ENCODE data around the gene CRB2. TPM values are rescaled to one million over a fixed set of nuclear protein-coding genes. Genes with fewer than 3 reads are reported as not detected.

CRB2 gene
- total and polyA plus RNA-seq, 3 experiments from 2014 or later: 0.05 TPM; not detected in 2

DNA sequence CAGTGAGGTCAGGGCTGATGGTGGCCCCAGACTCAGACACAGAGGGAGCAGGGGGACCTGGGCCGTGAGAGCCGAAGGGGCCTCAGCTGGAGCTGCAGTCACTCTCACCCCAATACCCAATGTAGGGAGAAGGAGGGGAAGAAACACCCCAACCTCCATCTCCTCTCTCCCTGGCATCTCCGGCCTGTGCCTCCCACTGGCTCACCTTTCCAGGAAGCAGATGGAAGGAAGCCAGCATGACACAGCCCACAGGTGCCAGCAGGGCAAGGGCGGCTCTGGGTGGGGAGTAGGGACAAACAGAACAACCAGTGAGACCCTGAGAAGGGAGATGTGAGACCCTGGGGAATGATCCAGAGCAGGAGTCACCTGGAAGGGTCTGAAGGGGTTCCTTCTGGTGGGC is 3.0 kb upstream of the CRB2 start:
- POLR2A ChIA-PET: no interaction called here
- H3K27ac ChIP-seq (ENCODE audit: low read depth, low read length): no peak overlapping the region
- no peaks in the 10 kb centered on the region for H3K36me3 ChIP-seq (ENCODE audit: insufficient read depth, low read length)
- Mint-ChIP-seq H3K4me3 (no peak overlapping the region), H3K4me1 (peaks cover 0 to 3% (median 2%) of the 10 kb centered on the region in 3 donors), H3K27ac (peak overlapping the region in 2 of 8 donors; percentile 37 to 66), H3K36me3 (no peaks in the 10 kb centered on the region), H3K27me3 (peaks cover 8 to 23% of the 10 kb centered on the region in 2 donors), H3K9me3 (no peaks in the 10 kb centered on the region)
- H3K9me3 ChIP-seq (ENCODE audit: low read length): no peaks in the 10 kb centered on the region
- no peak for DNase-seq
- no peak overlapping the region for H3K4me3 ChIP-seq (ENCODE audit: low read length)
- H3K4me1 ChIP-seq (ENCODE audit: insufficient read depth, low read length): peaks cover 6% of the 10 kb centered on the region
- CTCF ChIA-PET: interaction anchor here (1.3 to 1.5 kb wide), 2 partner anchors 9 to 688 kb away, joined by 3 to 5 read pairs; no protein-coding TSS in a partner anchor
- H3K27me3 ChIP-seq (ENCODE audit: insufficient read depth, low read length, poor library complexity, severe bottlenecking): no peaks in the 10 kb centered on the region

DNA sequence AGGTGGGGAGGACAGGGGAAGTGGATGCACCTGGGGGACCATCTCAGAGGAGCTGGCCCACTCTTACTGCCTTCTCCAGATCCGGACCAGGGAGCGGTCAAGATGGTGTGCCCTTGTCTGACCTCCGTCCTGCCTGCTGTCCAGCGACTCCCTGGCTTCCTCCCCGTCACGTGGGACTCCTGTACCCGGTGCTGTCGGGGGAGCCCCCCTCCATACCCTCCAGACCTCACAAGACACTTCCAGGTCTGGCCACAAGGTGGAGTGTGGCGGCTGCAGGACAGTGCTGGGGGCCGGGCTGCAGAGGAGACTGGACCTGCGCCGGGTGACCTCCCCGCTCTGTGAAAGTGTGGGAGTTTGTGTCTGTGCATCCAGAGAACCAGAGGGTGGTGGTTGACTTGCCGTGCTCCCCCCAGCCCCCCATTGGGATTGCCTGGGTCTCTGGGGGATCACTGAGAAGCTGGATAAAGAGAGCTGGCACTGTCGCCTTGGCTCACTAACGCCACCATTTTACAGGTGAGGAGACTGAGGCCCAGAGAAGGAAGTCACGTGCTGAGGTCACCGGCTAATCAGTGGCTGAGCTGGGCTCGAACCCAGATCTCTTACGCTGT is 1.9 kb upstream of the CRB2 start:
- Mint-ChIP-seq H3K36me3 (no peaks in the 10 kb centered on the region), H3K27ac (no peak overlapping the region), H3K4me1 (peaks cover 5 to 10% (median 6%) of the 10 kb centered on the region in 3 donors), H3K4me3 (no peak overlapping the region), H3K9me3 (no peaks in the 10 kb centered on the region), H3K27me3 (peaks cover 8 to 23% of the 10 kb centered on the region in 2 donors)
- no peak overlapping the region for H3K27ac ChIP-seq (ENCODE audit: low read depth, low read length)
- peaks cover 12% of the 10 kb centered on the region for H3K4me1 ChIP-seq (ENCODE audit: insufficient read depth, low read length)
- H3K27me3 ChIP-seq (ENCODE audit: insufficient read depth, low read length, poor library complexity, severe bottlenecking): no peaks in the 10 kb centered on the region
- ChIA-PET CTCF (interaction anchor here (0.8 to 1.7 kb wide), 6 partner anchors 10 to 687 kb away, joined by 3 to 5 read pairs (median 4); no protein-coding TSS in a partner anchor), POLR2A (no interaction called here)
- no peaks in the 10 kb centered on the region for H3K9me3 ChIP-seq (ENCODE audit: low read length)
- peak in 4 of 5 donors; percentile 21 to 57 (median 30) for DNase-seq
- H3K4me3 ChIP-seq (ENCODE audit: low read length): no peak overlapping the region
- H3K36me3 ChIP-seq (ENCODE audit: insufficient read depth, low read length): no peaks in the 10 kb centered on the region

DNA sequence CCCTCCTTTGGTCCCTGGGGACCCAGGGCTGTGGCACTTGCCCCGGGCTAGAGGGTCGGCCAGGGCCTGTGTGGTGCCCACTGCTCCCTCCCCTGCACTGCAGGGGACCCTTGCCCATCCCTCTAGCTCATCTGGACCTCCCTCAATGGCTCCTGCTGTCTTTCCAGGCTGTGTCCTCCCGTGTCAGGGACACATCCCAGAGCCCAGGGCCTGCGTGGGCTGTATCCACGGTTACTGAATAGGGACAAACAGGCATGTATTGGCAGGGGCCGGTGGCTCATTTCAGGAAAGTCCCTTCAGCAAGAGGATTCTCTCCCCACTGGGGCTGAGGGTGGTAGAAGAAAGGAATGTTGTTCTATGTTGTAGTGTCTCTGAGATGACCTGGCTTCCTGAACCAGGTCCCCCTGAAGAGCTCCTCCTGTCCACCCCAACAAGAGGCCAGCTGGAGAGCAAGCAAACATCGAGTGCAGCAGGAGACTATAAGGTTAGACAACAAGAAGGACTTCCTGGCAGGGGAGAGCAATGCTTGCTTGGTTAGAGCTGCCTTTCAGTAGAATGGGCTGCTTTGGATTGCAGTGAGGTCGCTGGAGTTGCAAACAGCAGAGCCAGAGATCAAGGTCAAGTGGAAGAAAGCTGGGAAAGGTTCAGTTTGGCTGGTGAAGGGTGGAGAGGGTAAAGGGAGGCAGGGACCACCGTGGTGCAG is 1.0 kb upstream of the CRB2 start:
- Mint-ChIP-seq H3K36me3 (no peaks in the 10 kb centered on the region), H3K27ac (no peak overlapping the region), H3K4me1 (peaks cover 7 to 18% (median 14%) of the 10 kb centered on the region in 3 donors), H3K27me3 (peaks cover 6 to 23% of the 10 kb centered on the region in 2 donors), H3K4me3 (no peak overlapping the region), H3K9me3 (no peaks in the 10 kb centered on the region)
- no peak for DNase-seq
- ChIA-PET POLR2A (no interaction called here), CTCF (interaction anchor here (0.8 to 1.7 kb wide), 4 partner anchors 15 to 103 kb away, joined by 3 to 5 read pairs (median 4); no protein-coding TSS in a partner anchor)
- Histone ChIP-seq H3K4me3 (ENCODE audit: low read length) (no peak overlapping the region), H3K27ac (ENCODE audit: low read depth, low read length) (no peak overlapping the region), H3K27me3 (ENCODE audit: insufficient read depth, low read length, poor library complexity, severe bottlenecking) (no peaks in the 10 kb centered on the region), H3K4me1 (ENCODE audit: insufficient read depth, low read length) (peaks cover 17% of the 10 kb centered on the region), H3K36me3 (ENCODE audit: insufficient read depth, low read length) (no peaks in the 10 kb centered on the region), H3K9me3 (ENCODE audit: low read length) (no peaks in the 10 kb centered on the region)

DNA sequence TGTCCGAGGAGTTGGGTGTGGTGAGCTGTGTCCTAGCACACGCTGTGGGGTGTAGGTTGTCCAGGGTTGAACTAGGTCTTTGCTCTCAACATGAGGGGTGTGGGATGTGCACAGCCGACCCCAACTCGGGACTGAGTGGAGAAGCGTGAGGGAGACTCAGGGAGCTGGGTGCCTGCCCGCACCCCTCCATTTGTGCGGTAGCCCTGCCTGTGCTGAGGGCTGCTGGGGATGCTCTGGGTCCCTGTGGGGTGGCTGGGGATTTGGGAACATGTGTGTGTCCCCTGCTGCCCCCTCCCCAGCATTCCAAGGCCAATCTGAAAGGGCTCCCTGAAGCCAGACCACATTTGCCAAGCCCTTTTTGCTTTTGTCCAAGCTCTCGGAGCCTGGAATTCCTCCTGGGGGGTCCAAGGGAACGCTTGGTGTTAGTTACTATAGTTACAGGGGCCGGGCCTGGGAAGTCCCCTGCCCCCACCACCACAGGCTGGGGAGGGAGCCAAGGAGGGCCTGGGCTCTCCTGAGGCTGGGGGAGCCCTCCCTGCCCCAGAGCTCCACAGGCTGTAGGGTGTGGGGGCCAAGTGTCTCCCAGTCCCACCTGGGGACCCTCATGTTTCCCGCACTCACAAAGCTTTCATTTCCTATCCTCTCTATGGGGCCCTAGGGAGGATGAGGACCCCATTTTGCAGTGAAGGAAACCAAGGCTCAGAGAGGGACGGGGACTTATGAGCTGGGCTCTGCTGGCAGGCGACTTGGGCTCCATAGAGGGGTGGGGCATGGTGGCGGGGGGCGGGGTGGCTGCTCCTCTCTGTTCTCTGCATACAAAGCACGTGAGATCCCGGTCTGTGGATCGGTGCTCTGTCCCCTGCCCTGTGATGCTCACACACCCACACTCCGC is 1.1 kb downstream of the CRB2 start:
- no peaks in the 10 kb centered on the region for H3K9me3 Mint-ChIP-seq
- H3K27me3 ChIP-seq (ENCODE audit: insufficient read depth, low read length, poor library complexity, severe bottlenecking): no peaks in the 10 kb centered on the region

DNA sequence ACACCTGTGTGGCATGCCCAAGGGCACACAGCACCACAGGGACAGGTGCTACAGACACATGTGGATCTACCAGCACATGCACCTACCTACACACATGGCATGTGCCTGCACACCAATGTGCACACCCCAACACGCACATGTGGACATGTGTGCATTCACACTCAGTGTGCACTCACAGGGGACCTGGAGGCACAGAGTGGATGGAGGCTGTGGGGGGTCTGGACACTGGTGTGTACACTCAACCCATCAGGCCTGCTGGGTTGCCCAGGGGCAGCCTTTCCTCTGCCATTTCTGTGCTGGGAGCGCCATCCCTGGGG is 1.7 kb downstream of the CRB2 start:
- Histone ChIP-seq H3K27ac (ENCODE audit: low read depth, low read length) (no peak overlapping the region), H3K27me3 (ENCODE audit: insufficient read depth, low read length, poor library complexity, severe bottlenecking) (no peaks in the 10 kb centered on the region), H3K4me1 (ENCODE audit: insufficient read depth, low read length) (peaks cover 17% of the 10 kb centered on the region), H3K36me3 (ENCODE audit: insufficient read depth, low read length) (no peaks in the 10 kb centered on the region), H3K4me3 (ENCODE audit: low read length) (no peak overlapping the region), H3K9me3 (ENCODE audit: low read length) (no peaks in the 10 kb centered on the region)
- POLR2A ChIA-PET: no interaction called here
- Mint-ChIP-seq H3K36me3 (no peaks in the 10 kb centered on the region), H3K27me3 (peaks cover 1 to 15% of the 10 kb centered on the region in 2 donors), H3K4me3 (no peak overlapping the region), H3K4me1 (peaks cover 7 to 20% (median 16%) of the 10 kb centered on the region in 3 donors), H3K27ac (no peak overlapping the region), H3K9me3 (no peaks in the 10 kb centered on the region)
- CTCF ChIA-PET: no interaction called here
- no peak for DNase-seq

More for the DNA sequence above, 1.1 kb downstream of the CRB2 start:
- no peak for DNase-seq
- Histone ChIP-seq H3K36me3 (ENCODE audit: insufficient read depth, low read length) (no peaks in the 10 kb centered on the region), H3K27ac (ENCODE audit: low read depth, low read length) (no peak overlapping the region), H3K9me3 (ENCODE audit: low read length) (no peaks in the 10 kb centered on the region), H3K4me3 (ENCODE audit: low read length) (no peak overlapping the region), H3K4me1 (ENCODE audit: insufficient read depth, low read length) (peaks cover 17% of the 10 kb centered on the region)
- peaks cover 7 to 20% (median 16%) of the 10 kb centered on the region in 3 donors for H3K4me1 Mint-ChIP-seq
- no peak overlapping the region for H3K4me3 Mint-ChIP-seq
- peaks cover 1 to 20% of the 10 kb centered on the region in 2 donors for H3K27me3 Mint-ChIP-seq
- POLR2A ChIA-PET: no interaction called here
- no peak overlapping the region for H3K27ac Mint-ChIP-seq
- CTCF ChIA-PET: no interaction called here
- H3K36me3 Mint-ChIP-seq: no peaks in the 10 kb centered on the region

DNA sequence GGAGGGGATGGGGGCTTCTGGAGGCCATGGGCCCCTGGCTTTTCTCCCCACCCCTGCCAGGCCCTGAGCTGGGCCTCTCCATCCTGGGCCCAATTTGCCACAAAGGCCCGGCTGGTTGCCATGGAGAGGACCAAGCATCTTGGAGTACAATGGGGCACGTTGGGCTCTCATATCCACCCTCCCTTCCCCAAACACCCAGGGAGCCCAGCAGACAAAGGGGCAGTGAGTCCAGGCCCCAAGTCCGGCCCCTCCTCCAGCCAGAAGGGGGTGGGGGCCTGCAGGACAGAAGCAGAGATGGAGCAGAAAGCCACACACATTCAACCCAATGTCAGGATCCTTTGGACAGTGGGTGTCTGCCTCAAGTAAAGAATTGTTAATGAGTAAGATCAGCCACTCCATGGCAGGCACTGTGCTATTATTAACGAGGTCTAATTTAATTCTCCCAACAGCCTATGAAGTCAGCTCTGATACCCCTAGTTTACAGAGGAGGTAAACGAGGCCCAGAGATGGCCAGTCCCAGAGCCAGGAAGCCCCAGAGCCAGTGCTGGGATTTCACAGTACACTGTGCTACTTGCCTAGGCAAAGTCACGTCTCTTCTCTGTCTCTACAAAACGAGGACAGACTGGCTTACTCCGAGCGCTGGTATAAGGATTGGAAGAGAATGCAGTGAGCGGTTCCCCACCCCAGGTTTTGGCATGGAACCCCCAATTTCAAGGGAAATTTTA is 2.3 kb downstream of the CRB2 start:
- no peak overlapping the region for H3K4me3 ChIP-seq (ENCODE audit: low read length)
- ChIA-PET POLR2A (no interaction called here), CTCF (no interaction called here)
- Mint-ChIP-seq H3K27me3 (peaks cover 1 to 14% of the 10 kb centered on the region in 2 donors), H3K36me3 (no peaks in the 10 kb centered on the region), H3K27ac (peak overlapping the region in 1 of 8 donors; percentile 72), H3K4me3 (no peak overlapping the region), H3K4me1 (peaks cover 7 to 20% (median 16%) of the 10 kb centered on the region in 3 donors), H3K9me3 (no peaks in the 10 kb centered on the region)
- H3K27me3 ChIP-seq (ENCODE audit: insufficient read depth, low read length, poor library complexity, severe bottlenecking): no peaks in the 10 kb centered on the region
- no peak overlapping the region for H3K27ac ChIP-seq (ENCODE audit: low read depth, low read length)
- no peak for DNase-seq
- H3K4me1 ChIP-seq (ENCODE audit: insufficient read depth, low read length): peaks cover 17% of the 10 kb centered on the region
- H3K36me3 ChIP-seq (ENCODE audit: insufficient read depth, low read length): no peaks in the 10 kb centered on the region
- H3K9me3 ChIP-seq (ENCODE audit: low read length): no peaks in the 10 kb centered on the region

DNA sequence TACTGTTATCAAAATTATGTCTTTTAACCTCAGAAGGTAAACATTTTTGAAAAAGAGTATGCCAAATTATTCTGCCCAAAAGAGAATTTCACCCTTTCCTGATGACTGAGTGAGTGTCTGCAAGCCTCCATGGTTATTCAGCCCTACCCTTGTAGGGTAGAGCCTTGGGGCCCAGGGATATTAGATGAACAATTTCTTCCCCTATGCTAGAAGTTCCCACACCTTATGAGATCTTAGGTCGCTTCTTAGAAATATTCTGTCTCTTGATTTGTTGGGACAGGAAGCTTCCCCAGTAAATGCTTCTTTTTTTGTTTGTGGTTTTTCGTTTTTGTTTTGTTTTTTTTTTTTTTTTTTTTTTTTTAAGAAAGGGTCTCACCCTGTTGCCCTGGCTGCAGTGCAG is 3.1 kb downstream of the CRB2 start:
- Histone ChIP-seq H3K4me3 (ENCODE audit: low read length) (no peak overlapping the region), H3K27ac (ENCODE audit: low read depth, low read length) (no peak overlapping the region), H3K36me3 (ENCODE audit: insufficient read depth, low read length) (no peaks in the 10 kb centered on the region), H3K4me1 (ENCODE audit: insufficient read depth, low read length) (peaks cover 14% of the 10 kb centered on the region), H3K9me3 (ENCODE audit: low read length) (no peaks in the 10 kb centered on the region), H3K27me3 (ENCODE audit: insufficient read depth, low read length, poor library complexity, severe bottlenecking) (no peaks in the 10 kb centered on the region)
- Mint-ChIP-seq H3K27me3 (peaks cover 1 to 12% of the 10 kb centered on the region in 2 donors), H3K9me3 (no peaks in the 10 kb centered on the region), H3K27ac (peak overlapping the region in 1 of 8 donors; percentile 73), H3K4me3 (no peak overlapping the region), H3K36me3 (no peaks in the 10 kb centered on the region), H3K4me1 (peaks cover 6 to 20% (median 14%) of the 10 kb centered on the region in 3 donors)
- DNase-seq: no peak
- ChIA-PET POLR2A (no interaction called here), CTCF (interaction anchor here (2.3 kb wide), 1 partner anchor 9 kb away, joined by 12 read pairs; no protein-coding TSS in a partner anchor)
